GM12873 (cell line): ENCODE data around the gene LAMA1.

Source experiments
- TF ChIP-seq, protein P1 (sequence below): IDR thresholded peaks from 2 replicates; pipeline ENCODE4 v1.5.1; 2012; ENCODE audit warnings: low read depth, mild to moderate bottlenecking, moderate library complexity, low read length, control low read depth; ENCODE audit not compliant: insufficient read depth; ENCODE audit errors: missing control alignments

Gene LAMA1

DNA sequence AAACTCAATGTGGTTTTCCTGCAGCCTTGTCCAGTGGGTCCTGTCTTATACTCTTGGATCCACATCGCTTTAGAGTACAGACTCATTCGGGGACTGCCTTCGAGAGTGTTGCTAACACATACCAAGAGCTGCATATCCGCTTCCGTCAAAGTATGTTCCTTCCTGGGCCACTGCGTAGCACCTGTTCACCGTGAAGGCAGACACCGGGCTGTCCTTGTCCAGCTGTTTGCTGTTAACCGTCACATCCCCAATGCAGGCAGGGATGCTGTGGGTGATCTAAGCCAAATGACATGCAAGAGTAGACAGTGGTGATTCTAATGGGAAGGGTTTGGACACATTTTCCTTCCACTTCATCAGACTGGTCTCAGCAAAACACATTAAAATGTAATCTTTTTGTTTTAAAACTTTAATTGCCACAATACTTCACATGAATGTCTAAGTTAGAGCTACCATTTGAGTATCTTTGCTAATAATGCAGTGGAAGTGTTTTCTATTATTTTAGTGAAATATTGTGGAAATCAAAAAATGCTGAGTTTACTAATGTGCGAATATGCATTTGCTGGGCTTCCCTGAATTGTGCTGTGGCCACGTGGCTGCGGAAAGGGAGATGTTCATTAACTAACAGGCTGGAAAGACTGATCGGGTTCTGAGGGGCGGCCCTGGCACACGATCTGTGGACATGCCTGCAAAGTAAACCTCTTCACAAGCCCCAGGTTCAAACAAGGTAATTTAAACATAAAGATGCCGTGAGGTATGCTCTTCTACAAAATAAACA is 169.1 kb downstream of the LAMA1 start:
- TF ChIP-seq, protein P1, sequence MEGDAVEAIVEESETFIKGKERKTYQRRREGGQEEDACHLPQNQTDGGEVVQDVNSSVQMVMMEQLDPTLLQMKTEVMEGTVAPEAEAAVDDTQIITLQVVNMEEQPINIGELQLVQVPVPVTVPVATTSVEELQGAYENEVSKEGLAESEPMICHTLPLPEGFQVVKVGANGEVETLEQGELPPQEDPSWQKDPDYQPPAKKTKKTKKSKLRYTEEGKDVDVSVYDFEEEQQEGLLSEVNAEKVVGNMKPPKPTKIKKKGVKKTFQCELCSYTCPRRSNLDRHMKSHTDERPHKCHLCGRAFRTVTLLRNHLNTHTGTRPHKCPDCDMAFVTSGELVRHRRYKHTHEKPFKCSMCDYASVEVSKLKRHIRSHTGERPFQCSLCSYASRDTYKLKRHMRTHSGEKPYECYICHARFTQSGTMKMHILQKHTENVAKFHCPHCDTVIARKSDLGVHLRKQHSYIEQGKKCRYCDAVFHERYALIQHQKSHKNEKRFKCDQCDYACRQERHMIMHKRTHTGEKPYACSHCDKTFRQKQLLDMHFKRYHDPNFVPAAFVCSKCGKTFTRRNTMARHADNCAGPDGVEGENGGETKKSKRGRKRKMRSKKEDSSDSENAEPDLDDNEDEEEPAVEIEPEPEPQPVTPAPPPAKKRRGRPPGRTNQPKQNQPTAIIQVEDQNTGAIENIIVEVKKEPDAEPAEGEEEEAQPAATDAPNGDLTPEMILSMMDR: no peak

DNA sequence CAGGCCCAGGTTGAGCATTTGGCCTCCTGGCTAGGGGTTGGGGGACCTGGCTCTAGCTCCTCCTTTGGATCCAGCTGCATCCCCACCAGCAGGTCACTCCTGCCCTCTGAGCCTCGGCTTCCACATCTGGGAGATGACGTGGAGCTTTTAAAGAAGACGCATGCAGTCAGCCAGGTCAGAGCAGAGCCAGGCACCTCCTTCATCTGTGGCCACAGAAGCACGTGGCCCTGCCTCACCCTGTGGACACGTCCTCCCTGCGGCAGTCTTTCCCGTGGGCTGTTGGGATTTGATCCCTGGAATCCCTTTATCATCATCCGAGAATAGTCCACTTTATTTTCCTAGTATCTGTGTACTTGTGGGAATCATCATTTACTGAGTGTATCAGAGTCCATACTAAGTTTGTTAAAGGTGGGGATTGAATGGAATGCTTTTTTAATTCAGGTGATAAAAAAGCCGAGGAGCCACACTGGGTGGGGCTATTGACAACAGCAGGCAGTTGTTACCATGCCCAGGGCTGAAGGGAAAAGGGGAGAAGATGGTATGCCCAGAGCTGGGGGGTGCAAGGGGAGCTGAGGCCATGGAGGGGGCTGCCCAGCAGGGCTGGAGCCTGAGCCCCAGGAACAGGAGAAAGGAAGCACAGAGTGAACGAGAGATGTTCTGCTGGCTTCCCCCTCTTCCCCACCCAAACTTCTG is 170.1 kb downstream of the LAMA1 start:
- TF ChIP-seq, protein P1: no peak

DNA sequence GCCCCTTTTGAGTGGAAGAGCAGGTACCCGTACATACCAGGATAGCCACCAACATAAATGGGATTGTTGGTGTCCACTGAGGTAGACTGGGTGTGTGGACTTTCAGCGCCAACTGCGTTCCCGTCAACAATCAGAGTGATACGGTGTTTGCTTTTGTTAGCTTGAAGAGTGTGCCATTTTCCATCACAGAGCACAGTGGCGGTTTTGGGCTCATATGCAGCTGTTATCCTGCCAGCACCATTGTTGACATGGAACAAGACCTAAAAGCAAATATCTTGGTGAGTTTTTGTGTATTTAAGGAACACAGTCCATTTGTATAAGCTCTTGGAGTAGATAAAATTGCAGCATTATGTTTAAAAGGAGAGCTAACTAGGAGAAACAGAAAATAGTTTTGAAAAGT is 174.5 kb downstream of the LAMA1 start:
- TF ChIP-seq, protein P1: no peak

DNA sequence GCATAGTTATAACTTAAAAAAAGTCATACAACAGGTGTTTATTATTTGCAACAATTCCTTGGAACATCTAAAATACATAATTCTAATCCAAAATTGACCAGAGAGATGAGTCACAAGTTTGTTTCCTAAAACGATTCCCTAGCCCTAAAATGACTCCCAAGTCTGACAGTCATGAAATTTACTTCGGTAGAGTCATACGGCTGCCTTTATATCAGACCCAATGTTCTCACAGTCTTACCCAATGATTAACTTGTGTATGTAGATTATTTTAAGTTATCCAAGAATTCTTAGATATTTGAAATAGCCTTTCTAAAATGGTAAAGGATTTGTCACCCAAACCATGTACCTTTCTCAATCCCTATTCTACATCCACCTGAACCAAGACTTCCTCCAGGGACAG is 174.9 kb downstream of the LAMA1 start:
- TF ChIP-seq, protein P1: no peak

DNA sequence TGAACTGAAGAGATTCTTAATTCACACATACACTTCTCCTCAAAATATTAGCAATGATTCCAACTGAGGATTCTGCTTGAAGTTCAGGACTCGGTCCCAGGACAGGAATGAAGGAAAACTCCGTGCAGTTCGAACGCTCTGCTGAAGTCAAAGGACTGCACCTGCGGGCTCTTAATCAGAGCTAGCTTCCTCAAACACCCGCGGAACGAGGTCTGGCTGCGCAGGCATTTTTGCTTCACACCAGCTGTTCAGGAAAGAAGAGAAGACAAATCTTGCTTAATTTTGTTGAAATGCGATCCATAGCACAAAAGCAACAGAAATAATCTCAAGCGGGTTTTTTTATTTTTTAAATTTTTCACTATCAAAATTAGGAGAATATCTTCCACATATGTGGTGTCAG is 175.6 kb downstream of the LAMA1 start:
- TF ChIP-seq, protein P1: no peak

DNA sequence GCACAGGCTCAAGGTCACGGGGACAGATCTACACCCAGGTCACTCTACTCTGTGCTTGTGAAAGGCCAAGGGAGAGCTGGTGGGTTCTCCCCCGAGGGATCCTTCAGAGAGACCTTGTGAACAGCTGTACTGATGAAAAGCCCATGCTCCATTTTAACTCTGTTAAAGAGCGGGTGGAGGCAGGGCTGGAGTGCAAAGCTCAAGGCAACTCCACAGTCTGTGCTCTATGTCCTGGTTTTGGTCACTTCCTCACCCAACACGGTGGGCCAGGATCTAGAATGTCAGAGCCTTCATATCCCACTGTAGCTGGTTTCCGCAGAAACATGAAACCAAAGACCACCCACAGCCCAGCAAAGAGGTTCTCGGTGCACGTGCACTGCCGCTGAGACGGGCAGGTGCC is 177.1 kb downstream of the LAMA1 start:
- TF ChIP-seq, protein P1: no peak

DNA sequence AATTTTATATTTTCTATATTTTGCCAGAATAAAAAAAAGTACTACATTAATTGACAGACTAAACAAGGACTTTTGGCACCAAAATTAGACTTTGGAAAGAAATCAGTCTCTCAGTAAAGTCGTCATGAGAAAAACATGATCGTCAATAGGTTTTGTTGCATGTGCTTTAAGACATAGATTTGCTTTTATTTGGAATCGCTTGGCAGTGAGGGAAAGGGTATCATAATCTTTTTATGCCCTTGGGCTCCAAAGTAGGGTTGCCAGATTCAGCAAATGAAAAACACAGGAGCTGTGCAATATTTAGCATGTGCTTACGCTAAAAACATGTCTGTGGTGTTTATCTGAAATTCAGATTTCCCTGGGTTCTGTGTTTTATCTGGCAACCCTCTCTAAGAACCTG is 177.6 kb downstream of the LAMA1 start:
- TF ChIP-seq, protein P1: no peak
